Trophoblast cell (in vitro differentiated cells and primary cell): ENCODE results near the gene ATP13A2.
A peak's percentile ranks its signal among the peaks of the same experiment; 100 is the strongest.
"Not testable (repeated sequence)": the region's sequence is repeated elsewhere in the genome, so short reads cannot be mapped to it uniquely, and the experiment has no call there.

Source experiments
- DNase-seq, 2 donors: peaks; one replicate each; pipeline ENCODE4 v3.0.0-alpha.2; 2016
- H2AFZ ChIP-seq: 2 replicates; pipeline ENCODE4 v1.6.1; 2013; ENCODE audit warnings: low read length, moderate library complexity, mild to moderate bottlenecking; ENCODE audit not compliant: insufficient read depth, poor library complexity
- H2AK5ac ChIP-seq: 2 replicates; pipeline ENCODE4 v1.6.1; 2013; ENCODE audit warnings: mild to moderate bottlenecking, low read length
- H2BK120ac ChIP-seq: 2 replicates; pipeline ENCODE4 v1.6.1; 2013; ENCODE audit warnings: low read length, mild to moderate bottlenecking, moderate library complexity; ENCODE audit not compliant: insufficient read depth, poor library complexity
- H2BK12ac ChIP-seq: 2 replicates; pipeline ENCODE4 v1.6.1; 2013; ENCODE audit warnings: mild to moderate bottlenecking, low read length, moderate library complexity
- H2BK5ac ChIP-seq: 2 replicates; pipeline ENCODE4 v1.6.1; 2013; ENCODE audit warnings: low read length, low read depth, moderate library complexity, mild to moderate bottlenecking; ENCODE audit not compliant: poor library complexity
- H3K14ac ChIP-seq: 2 replicates; pipeline ENCODE4 v1.6.1; 2013; ENCODE audit warnings: mild to moderate bottlenecking, low read length
- H3K18ac ChIP-seq: 2 replicates; pipeline ENCODE4 v1.6.1; 2013; ENCODE audit warnings: mild to moderate bottlenecking, low read length
- H3K23ac ChIP-seq: 2 replicates; pipeline ENCODE4 v1.6.1; 2013; ENCODE audit warnings: low read length
- H3K27ac ChIP-seq: 2 replicates; pipeline ENCODE4 v1.5.1; 2013; ENCODE audit warnings: low read depth, mild to moderate bottlenecking, inconsistent platforms, low read length, moderate library complexity
- H3K27me3 ChIP-seq: 2 replicates; pipeline ENCODE4 v1.6.1; 2013; ENCODE audit warnings: inconsistent platforms, mild to moderate bottlenecking, low read length, moderate library complexity; ENCODE audit not compliant: insufficient read depth
- H3K36me3 ChIP-seq, 2 experiments: 1 replicate in 1 of 2; 2 replicates in 1 of 2; pipeline ENCODE4 v1.6.1; 2013; ENCODE audit warnings: low read length in 2 of 2, mild to moderate bottlenecking in 2 of 2, moderate library complexity in 1 of 2; ENCODE audit not compliant: insufficient read depth in 2 of 2, control insufficient read depth in 1 of 2
- H3K4ac ChIP-seq: 2 replicates; pipeline ENCODE4 v1.6.1; 2013; ENCODE audit warnings: low read depth, mild to moderate bottlenecking, low read length, moderate library complexity
- H3K4me1 ChIP-seq, 2 experiments: 1 replicate in 1 of 2; 2 replicates in 1 of 2; pipeline ENCODE4 v1.6.1; 2013; ENCODE audit warnings: low read length in 2 of 2, mild to moderate bottlenecking in 2 of 2, moderate library complexity in 1 of 2; ENCODE audit not compliant: insufficient read depth in 2 of 2, control insufficient read depth in 1 of 2
- H3K4me2 ChIP-seq: 2 replicates; pipeline ENCODE4 v1.6.1; 2013; ENCODE audit warnings: inconsistent platforms, mild to moderate bottlenecking, low read length, moderate library complexity
- H3K4me3 ChIP-seq: 2 replicates; pipeline ENCODE4 v1.5.1; 2013; ENCODE audit warnings: mild to moderate bottlenecking, low read depth, low read length, inconsistent platforms
- H3K79me1 ChIP-seq: one replicate; pipeline ENCODE4 v1.6.1; 2013; ENCODE audit warnings: low read length
- H3K79me2 ChIP-seq: 2 replicates; pipeline ENCODE4 v1.6.1; 2013; ENCODE audit warnings: low read length, mild to moderate bottlenecking; ENCODE audit not compliant: control insufficient read depth, insufficient read depth, poor library complexity
- H3K9ac ChIP-seq: 2 replicates; pipeline ENCODE4 v1.6.1; 2013; ENCODE audit warnings: mild to moderate bottlenecking, low read length
- H3K9me3 ChIP-seq: 2 replicates; pipeline ENCODE4 v1.6.1; 2013; ENCODE audit warnings: low read depth, mild to moderate bottlenecking, control low read depth, inconsistent platforms, low read length; ENCODE audit not compliant: insufficient read depth
- H4K12ac ChIP-seq: 2 replicates; pipeline ENCODE4 v1.6.1; 2013; ENCODE audit warnings: low read depth, mild to moderate bottlenecking, low read length, moderate library complexity
- H4K8ac ChIP-seq: 2 replicates; pipeline ENCODE4 v1.6.1; 2013; ENCODE audit warnings: low read depth, mild to moderate bottlenecking, low read length, moderate library complexity
- H4K91ac ChIP-seq: one replicate; pipeline ENCODE4 v1.6.1; 2013; ENCODE audit warnings: low read depth, mild to moderate bottlenecking, low read length, moderate library complexity
- WGBS: extraction: QIAGEN DNeasy Blood & Tissue Kit; methylation state at CpG from one replicate; pipeline ENCODE4 v1.1.7; 2013; ENCODE audit warnings: missing lambda C conversion rate; ENCODE audit not compliant: insufficient read length, insufficient coverage; ENCODE audit errors: extremely low coverage; 5-methylcytosine and 5-hydroxymethylcytosine counted together

ATP13A2 gene

DNA sequence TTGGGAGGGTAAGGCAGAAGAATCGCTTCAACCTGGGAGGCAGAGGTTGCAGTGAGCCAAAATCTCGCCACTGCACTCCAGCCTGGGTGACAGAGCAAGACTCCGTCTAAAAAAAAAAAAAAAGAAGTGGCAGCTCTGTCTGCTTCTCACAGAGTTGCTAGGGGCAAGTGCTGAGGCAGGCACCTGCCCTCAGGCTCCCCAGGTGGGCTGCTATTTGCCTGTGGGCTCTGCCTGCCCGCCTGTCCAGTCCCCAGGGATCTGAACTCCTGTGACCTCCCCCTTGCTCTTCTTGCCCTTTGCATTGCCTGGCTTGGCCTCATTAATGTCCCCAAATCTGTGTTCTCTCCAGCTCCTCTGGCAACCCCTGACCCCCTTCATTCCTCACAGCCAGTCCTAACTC lies 59.4 kb downstream of the ATP13A2 start:
- not testable (repeated sequence) for H3K79me1 ChIP-seq, H3K4me3 ChIP-seq, H3K9ac ChIP-seq, H3K36me3 ChIP-seq, H3K4me1 ChIP-seq, H3K14ac ChIP-seq, H4K8ac ChIP-seq, H3K27me3 ChIP-seq, H3K18ac ChIP-seq, H3K79me2 ChIP-seq, H4K12ac ChIP-seq, H3K27ac ChIP-seq, H3K9me3 ChIP-seq, H3K4me2 ChIP-seq, H3K4ac ChIP-seq, H2BK5ac ChIP-seq, H3K23ac ChIP-seq, H2BK120ac ChIP-seq, H2AFZ ChIP-seq, H2AK5ac ChIP-seq, H4K91ac ChIP-seq, H2BK12ac ChIP-seq
- no CpG with 5 or more reads among the region's 4 CpGs for WGBS
- DNase-seq, result peak; percentile 63 to 66

DNA sequence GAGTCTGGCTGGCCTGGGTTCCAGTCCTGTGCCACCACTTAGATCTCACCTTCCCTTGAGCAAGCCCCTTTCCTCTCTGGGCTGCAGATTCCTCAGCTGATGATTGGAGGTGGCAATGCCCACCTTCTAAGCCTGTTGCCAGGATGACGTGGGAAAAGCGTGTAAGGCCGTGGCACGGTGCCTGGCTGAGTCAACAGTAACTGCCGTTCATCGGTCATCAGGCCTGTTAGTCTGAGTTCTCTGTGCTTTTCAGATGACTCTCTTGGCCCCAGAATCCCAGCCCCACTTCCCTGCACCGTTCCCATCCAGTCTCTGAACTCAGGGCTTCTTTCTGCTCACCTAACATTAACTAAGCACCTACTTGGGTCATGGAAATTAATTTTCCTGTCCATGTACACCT lies 62.7 kb downstream of the ATP13A2 start:
- not testable (repeated sequence) for H3K9me3 ChIP-seq, H3K79me1 ChIP-seq, H3K23ac ChIP-seq, H2BK12ac ChIP-seq, H3K4me3 ChIP-seq, H3K4me2 ChIP-seq, H4K91ac ChIP-seq, DNase-seq, H4K8ac ChIP-seq, H2AK5ac ChIP-seq, H4K12ac ChIP-seq, H3K27ac ChIP-seq, H3K9ac ChIP-seq, H3K4ac ChIP-seq, H3K4me1 ChIP-seq, H3K14ac ChIP-seq, H3K36me3 ChIP-seq, H2BK120ac ChIP-seq, H3K27me3 ChIP-seq, H3K79me2 ChIP-seq, H2BK5ac ChIP-seq, H3K18ac ChIP-seq, H2AFZ ChIP-seq
- WGBS, result no CpG with 5 or more reads among the region's 7 CpGs

DNA sequence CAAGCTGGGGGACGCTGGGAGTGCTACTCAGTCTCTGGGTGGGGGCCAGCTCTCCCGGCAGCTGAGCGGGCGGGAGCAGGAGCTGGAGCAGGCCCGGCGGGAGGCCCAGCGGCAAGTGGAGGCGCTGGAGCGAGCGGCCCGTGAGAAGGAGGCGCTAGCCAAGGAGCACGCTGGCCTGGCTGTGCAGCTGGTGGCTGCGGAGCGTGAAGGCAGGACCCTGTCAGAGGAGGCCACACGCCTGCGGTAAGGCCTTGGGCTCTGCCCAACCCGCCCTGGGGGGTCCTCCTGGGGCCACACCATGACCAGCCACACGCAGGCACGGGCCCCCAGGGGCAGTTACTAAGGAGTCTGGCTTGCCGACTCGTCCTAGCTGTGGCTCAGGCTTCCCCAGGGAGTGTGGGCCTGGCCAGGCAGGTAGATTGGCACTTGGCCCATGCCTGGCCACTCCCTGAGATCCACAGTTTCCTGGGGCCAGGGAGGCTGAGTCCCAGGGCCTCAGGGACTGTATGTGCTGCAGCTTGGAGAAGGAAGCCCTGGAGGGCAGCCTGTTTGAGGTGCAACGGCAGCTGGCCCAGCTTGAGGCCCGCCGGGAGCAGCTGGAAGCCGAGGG lies 63.3 kb downstream of the ATP13A2 start:
- peak; percentile 86 to 98 for DNase-seq
- H4K12ac ChIP-seq, result peak overlapping the region; percentile 2
- not testable (repeated sequence) for H3K79me1 ChIP-seq, H3K4me2 ChIP-seq, H3K4me1 ChIP-seq, H4K91ac ChIP-seq, H3K18ac ChIP-seq, H3K4ac ChIP-seq, H4K8ac ChIP-seq, H3K79me2 ChIP-seq, H3K23ac ChIP-seq, H2BK12ac ChIP-seq, H3K14ac ChIP-seq, H3K27ac ChIP-seq, H3K36me3 ChIP-seq, H2BK120ac ChIP-seq, H2AK5ac ChIP-seq, H2AFZ ChIP-seq, H2BK5ac ChIP-seq, H3K27me3 ChIP-seq, H3K9me3 ChIP-seq, H3K9ac ChIP-seq, H3K4me3 ChIP-seq
- WGBS, result no CpG with 5 or more reads among the region's 26 CpGs

DNA sequence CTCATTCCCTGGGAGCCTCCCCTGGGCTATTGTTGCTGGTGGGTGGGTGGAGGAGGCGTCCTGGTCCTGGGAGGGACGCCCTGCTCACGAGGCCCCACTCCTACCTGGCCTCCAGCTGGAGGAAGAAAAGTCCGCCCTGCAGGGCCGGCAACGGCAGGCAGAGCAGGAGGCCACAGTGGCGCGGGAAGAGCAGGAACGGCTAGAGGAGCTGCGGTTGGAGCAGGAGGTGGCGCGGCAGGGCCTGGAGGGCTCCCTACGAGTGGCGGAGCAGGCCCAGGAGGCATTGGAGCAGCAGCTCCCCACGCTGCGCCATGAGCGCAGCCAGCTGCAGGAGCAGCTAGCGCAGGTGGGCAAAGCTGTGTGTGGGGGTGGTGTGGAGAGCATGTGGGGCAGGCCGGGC lies 65.1 kb downstream of the ATP13A2 start:
- no peaks in the 10 kb centered on the region for H3K27me3 ChIP-seq
- no peak overlapping the region for H3K23ac ChIP-seq
- no peak overlapping the region for H2BK5ac ChIP-seq
- H3K27ac ChIP-seq, result no peak overlapping the region
- H3K4me3 ChIP-seq, result no peak overlapping the region
- no peak overlapping the region for H3K9ac ChIP-seq
- no peaks in the 10 kb centered on the region for H3K4me1 ChIP-seq
- H3K14ac ChIP-seq, result no peak overlapping the region
- no peaks in the 10 kb centered on the region for H3K9me3 ChIP-seq
- no peak overlapping the region for H2AK5ac ChIP-seq
- no peaks in the 10 kb centered on the region for H3K79me1 ChIP-seq
- no peak overlapping the region for H3K18ac ChIP-seq
- no peak overlapping the region for H2BK12ac ChIP-seq
- no peak overlapping the region for H2BK120ac ChIP-seq
- WGBS, result no CpG with 5 or more reads among the region's 19 CpGs
- H3K36me3 ChIP-seq, result peaks cover 0 to 2% of the 10 kb centered on the region in 2 experiments
- H3K4me2 ChIP-seq, result no peak overlapping the region
- H3K79me2 ChIP-seq, result no peaks in the 10 kb centered on the region
- no peak overlapping the region for H3K4ac ChIP-seq
- no peak overlapping the region for H4K12ac ChIP-seq
- no peak overlapping the region for H2AFZ ChIP-seq
- DNase-seq, result no peak
- H4K8ac ChIP-seq, result no peak overlapping the region
- no peak overlapping the region for H4K91ac ChIP-seq
